ENCODE results near the gene F10. TPM values are rescaled to one million over a fixed set of nuclear protein-coding genes. Genes with fewer than 3 reads are reported as not detected.

F10 gene
- total and polyA plus RNA-seq, 2 donors (not counting 1 experiment from before 2014, with no cell fraction given) = not detected

GRCh38 chr13:113091891-113092775, 30.5 kb upstream of the F10 start:
- no peaks in the 10 kb centered on the region for H3K9me3 Mint-ChIP-seq (ENCODE audit: insufficient read depth)
- Histone ChIP-seq H3K79me2 (ENCODE audit: control insufficient read depth, insufficient read depth, low read length) (no peaks in the 10 kb centered on the region), H3K9ac (ENCODE audit: low read length) (no peak overlapping the region), H3K27ac (ENCODE audit: low read length in 2 of 2) (no peak overlapping the region), H3K36me3 (replicated peaks in 1 of 2; ENCODE audit: control extremely low read depth in 1 of 2, control insufficient read depth in 1 of 2, extremely low read depth in 1 of 2, insufficient read depth in 2 of 2, low read length in 1 of 2) (no peaks in the 10 kb centered on the region), H3K27me3 (replicated peaks in 1 of 4; ENCODE audit: control extremely low read depth in 1 of 4, control insufficient read depth in 3 of 4, insufficient read depth in 4 of 4, low read length in 3 of 4) (no peaks in the 10 kb centered on the region), H2AFZ (ENCODE audit: insufficient read depth, low read depth, low read length, poor library complexity, severe bottlenecking) (no peak overlapping the region), H4K20me1 (ENCODE audit: control insufficient read depth, insufficient read depth, low read length, poor library complexity, severe bottlenecking) (no peaks in the 10 kb centered on the region), H3K4me2 (replicated peaks; ENCODE audit: low read depth, low read length, poor library complexity, severe bottlenecking) (no peak overlapping the region), H3K4me1 (ENCODE audit: control insufficient read depth in 2 of 2, insufficient read depth in 2 of 2, low read length in 2 of 2) (no peaks in the 10 kb centered on the region), H3K4me3 (ENCODE audit: control extremely low read depth in 1 of 5, extremely low read depth in 1 of 5, insufficient read depth in 1 of 5, low read depth in 2 of 5, low read length in 4 of 5) (no peak overlapping the region), H3K9me3 (ENCODE audit: control extremely low read depth in 1 of 3, control insufficient read depth in 2 of 3, insufficient read depth in 1 of 3, low read length in 2 of 3) (no peaks in the 10 kb centered on the region)
- intact Hi-C loops (cut with micrococcal nuclease) = no loop called here
- no peak for DNase-seq
- CTCF ChIA-PET = no interaction called here
- H3K4me1 Mint-ChIP-seq = no peaks in the 10 kb centered on the region
- no peaks in the 10 kb centered on the region for H3K27me3 Mint-ChIP-seq
- no peak for TF ChIP-seq CTCF (IDR thresholded peaks at IDR 0.05)
- no peak for TF ChIP-seq EZH2 (IDR thresholded peaks at IDR 0.05; ENCODE audit: borderline replicate concordance, insufficient read depth, low read depth, low read length, poor library complexity, severe bottlenecking)
- no peak for ATAC-seq (ENCODE audit: low read depth)
- no peak overlapping the region for H3K27ac Mint-ChIP-seq
- H3K4me3 Mint-ChIP-seq = no peak overlapping the region
- 88% methylated on average over 25 of the region's 33 CpGs for WGBS (ENCODE audit: insufficient coverage)
- POLR2A ChIA-PET = no interaction called here

- ChIA-PET POLR2A (no interaction called here), CTCF (no interaction called here)
- H3K27ac Mint-ChIP-seq = no peak overlapping the region
- TF ChIP-seq CTCF (IDR thresholded peaks at IDR 0.05) = no peak
- no peak for TF ChIP-seq EZH2 (IDR thresholded peaks at IDR 0.05; ENCODE audit: borderline replicate concordance, insufficient read depth, low read depth, low read length, poor library complexity, severe bottlenecking)
- Histone ChIP-seq H3K27ac (ENCODE audit: low read length in 2 of 2) (no peak overlapping the region), H3K36me3 (replicated peaks in 1 of 2; ENCODE audit: control extremely low read depth in 1 of 2, control insufficient read depth in 1 of 2, extremely low read depth in 1 of 2, insufficient read depth in 2 of 2, low read length in 1 of 2) (no peaks in the 10 kb centered on the region), H3K9ac (ENCODE audit: low read length) (no peak overlapping the region), H3K4me3 (ENCODE audit: control extremely low read depth in 1 of 5, extremely low read depth in 1 of 5, insufficient read depth in 1 of 5, low read depth in 2 of 5, low read length in 4 of 5) (no peak overlapping the region), H4K20me1 (ENCODE audit: control insufficient read depth, insufficient read depth, low read length, poor library complexity, severe bottlenecking) (no peaks in the 10 kb centered on the region), H3K4me2 (replicated peaks; ENCODE audit: low read depth, low read length, poor library complexity, severe bottlenecking) (no peak overlapping the region), H3K27me3 (replicated peaks in 1 of 4; ENCODE audit: control extremely low read depth in 1 of 4, control insufficient read depth in 3 of 4, insufficient read depth in 4 of 4, low read length in 3 of 4) (no peaks in the 10 kb centered on the region), H3K4me1 (ENCODE audit: control insufficient read depth in 2 of 2, insufficient read depth in 2 of 2, low read length in 2 of 2) (no peaks in the 10 kb centered on the region), H3K79me2 (ENCODE audit: control insufficient read depth, insufficient read depth, low read length) (no peaks in the 10 kb centered on the region), H3K9me3 (ENCODE audit: control extremely low read depth in 1 of 3, control insufficient read depth in 2 of 3, insufficient read depth in 1 of 3, low read length in 2 of 3) (no peaks in the 10 kb centered on the region), H2AFZ (ENCODE audit: insufficient read depth, low read depth, low read length, poor library complexity, severe bottlenecking) (no peak overlapping the region)
- ATAC-seq (ENCODE audit: low read depth) = no peak
- no peak for DNase-seq
- WGBS (ENCODE audit: insufficient coverage) = 96% methylated on average over 24 of the region's 25 CpGs
- no peaks in the 10 kb centered on the region for H3K4me1 Mint-ChIP-seq
- intact Hi-C loops (cut with micrococcal nuclease) = no loop called here
- no peak overlapping the region for H3K4me3 Mint-ChIP-seq
- no peaks in the 10 kb centered on the region for H3K9me3 Mint-ChIP-seq (ENCODE audit: insufficient read depth)
- H3K27me3 Mint-ChIP-seq = no peaks in the 10 kb centered on the region
These were observed 29.6 kb upstream of the F10 start for GRCh38 chr13:113092776-113093579.
